PC-9 (cell line): ENCODE data around the gene KLHDC4.

Experiments
- EZH2 ChIP-seq: fragments of 200-600 bp; sonication (generic); IDR thresholded peaks from 2 replicates; pipeline ENCODE4 v1.8.0; 2017; ENCODE audit warnings: antibody characterized with exemption, low read depth
- TF ChIP-seq, protein P1 (sequence below): fragments of 200-600 bp; sonication (generic); conservative IDR thresholded peaks from 2 replicates; pipeline ENCODE4 v1.6.1; 2017; ENCODE audit warnings: mixed run types, antibody characterized with exemption, mild to moderate bottlenecking, moderate library complexity

DNA sequence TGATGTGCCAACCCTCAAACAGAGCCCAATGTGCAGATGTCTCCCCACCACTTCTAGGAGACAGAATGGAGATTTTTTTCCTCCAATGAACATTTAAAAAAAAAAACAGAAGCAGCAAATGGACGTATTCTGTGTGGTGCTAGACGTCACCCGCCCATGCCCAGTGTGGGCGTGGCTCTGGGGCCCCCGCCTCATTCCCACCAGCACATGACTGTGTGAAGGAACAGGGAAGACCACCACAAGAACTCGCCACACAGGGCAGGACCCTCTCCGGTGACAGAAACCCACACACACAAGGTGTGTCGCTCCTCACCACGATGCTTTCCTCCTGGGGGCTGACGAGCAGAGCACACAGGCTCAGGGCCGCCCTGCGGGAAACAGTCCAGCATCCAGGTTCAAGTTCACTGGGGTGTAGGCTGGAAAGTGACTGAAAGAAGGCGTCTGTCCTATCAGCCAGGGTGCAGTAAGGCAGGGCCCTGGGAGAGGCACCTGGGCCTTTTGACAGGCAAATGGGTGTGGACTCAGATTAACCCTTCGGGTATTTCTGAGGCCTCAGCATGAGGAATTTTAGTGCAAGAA lies 53.5 kb downstream of the KLHDC4 start:
- TF ChIP-seq, protein P1, sequence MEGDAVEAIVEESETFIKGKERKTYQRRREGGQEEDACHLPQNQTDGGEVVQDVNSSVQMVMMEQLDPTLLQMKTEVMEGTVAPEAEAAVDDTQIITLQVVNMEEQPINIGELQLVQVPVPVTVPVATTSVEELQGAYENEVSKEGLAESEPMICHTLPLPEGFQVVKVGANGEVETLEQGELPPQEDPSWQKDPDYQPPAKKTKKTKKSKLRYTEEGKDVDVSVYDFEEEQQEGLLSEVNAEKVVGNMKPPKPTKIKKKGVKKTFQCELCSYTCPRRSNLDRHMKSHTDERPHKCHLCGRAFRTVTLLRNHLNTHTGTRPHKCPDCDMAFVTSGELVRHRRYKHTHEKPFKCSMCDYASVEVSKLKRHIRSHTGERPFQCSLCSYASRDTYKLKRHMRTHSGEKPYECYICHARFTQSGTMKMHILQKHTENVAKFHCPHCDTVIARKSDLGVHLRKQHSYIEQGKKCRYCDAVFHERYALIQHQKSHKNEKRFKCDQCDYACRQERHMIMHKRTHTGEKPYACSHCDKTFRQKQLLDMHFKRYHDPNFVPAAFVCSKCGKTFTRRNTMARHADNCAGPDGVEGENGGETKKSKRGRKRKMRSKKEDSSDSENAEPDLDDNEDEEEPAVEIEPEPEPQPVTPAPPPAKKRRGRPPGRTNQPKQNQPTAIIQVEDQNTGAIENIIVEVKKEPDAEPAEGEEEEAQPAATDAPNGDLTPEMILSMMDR, result no peak
- TF ChIP-seq EZH2, result no peak
